ENCODE results near the gene NUP62CL.

GRCh38 chrX:107227780-107228485 lies 21.7 kb upstream of the NUP62CL start:
- TF ChIP-seq, protein P1, sequence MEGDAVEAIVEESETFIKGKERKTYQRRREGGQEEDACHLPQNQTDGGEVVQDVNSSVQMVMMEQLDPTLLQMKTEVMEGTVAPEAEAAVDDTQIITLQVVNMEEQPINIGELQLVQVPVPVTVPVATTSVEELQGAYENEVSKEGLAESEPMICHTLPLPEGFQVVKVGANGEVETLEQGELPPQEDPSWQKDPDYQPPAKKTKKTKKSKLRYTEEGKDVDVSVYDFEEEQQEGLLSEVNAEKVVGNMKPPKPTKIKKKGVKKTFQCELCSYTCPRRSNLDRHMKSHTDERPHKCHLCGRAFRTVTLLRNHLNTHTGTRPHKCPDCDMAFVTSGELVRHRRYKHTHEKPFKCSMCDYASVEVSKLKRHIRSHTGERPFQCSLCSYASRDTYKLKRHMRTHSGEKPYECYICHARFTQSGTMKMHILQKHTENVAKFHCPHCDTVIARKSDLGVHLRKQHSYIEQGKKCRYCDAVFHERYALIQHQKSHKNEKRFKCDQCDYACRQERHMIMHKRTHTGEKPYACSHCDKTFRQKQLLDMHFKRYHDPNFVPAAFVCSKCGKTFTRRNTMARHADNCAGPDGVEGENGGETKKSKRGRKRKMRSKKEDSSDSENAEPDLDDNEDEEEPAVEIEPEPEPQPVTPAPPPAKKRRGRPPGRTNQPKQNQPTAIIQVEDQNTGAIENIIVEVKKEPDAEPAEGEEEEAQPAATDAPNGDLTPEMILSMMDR (IDR thresholded peaks at IDR 0.05): no peak
- TF ChIP-seq POLR2A (IDR thresholded peaks at IDR 0.05): no peak

Data from tibial nerve (tissue), 3 donors.